GM19452 (cell line): ENCODE measurements around the gene PPBP.

Experiments
- ATAC-seq: cut with Tn5 transposase; IDR thresholded peaks from one replicate; pipeline ENCODE4 v1.9.1; 2021; ENCODE audit not compliant: unreplicated experiment

Gene PPBP

DNA sequence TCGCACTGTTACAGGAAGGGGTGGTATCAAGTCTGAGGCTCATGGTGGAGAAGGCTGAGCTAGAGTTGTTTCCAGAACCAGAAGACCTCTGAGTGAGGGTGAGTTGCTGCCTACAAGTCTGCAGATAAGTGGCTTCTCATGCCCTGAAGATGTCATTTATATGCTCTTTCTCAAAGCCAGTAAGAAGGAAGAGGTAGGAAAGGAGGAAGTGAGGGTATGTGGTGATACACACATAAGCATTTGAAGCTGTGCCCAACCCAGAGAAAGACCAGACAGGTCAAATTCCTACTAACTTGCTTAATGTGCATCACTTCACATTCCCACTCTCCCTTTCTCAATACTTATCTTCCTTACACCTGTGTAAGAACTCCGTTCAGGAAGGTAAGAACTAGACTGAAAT, at the start of gene PPBP:
PPBP (minus strand) TSS at position 130 of the 400 bp plus-strand sequence; CDS start at position 43, 87 bp downstream.
- ATAC-seq, result no peak

- no peak for ATAC-seq
Measured at GRCh38 chr4:74037076-74037955, 49.3 kb upstream of the PPBP start.

DNA sequence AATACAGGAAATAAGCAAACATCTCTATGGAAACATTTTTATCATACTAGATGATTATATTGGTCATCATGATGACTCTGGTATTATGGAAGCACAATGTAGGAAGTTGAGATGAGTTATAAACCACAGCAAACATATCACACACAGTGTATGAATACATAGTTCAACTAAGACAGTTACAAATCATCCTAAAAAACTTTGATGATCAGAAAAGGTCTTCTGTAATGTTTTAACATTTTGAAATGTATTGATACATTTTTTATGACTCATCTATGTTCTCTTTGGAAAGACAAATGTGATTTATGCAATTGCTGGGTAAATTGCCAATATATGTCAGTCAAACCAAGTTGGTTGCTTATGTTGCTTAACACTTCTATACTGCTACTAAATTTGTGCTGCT, 45.7 kb upstream of the PPBP start:
- ATAC-seq, result no peak

- ATAC-seq, result no peak
Measured at GRCh38 chr4:74032064-74032463, 44.1 kb upstream of the PPBP start.

DNA sequence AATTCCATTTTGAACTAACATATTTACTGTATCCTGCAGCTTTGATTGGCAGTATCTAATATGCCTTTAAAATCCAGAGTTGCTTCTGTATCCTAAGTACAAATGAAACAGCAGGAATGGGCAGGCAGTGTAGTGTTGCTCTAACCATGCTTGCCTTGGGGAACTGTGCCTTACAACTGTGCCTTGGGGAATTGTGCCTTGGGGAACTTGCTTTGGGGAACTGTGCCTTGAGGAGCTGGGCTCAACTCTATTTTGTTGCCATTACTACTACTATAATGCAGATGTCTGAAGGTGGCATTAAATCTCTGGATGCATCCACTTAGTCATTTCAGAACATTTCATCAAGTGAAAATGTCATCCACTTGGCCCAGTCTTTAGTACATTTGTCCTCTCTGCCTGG, 43.6 kb upstream of the PPBP start:
- ATAC-seq, result no peak

GRCh38 chr4:74030285-74030684, 42.3 kb upstream of the PPBP start:
- no peak for ATAC-seq

DNA sequence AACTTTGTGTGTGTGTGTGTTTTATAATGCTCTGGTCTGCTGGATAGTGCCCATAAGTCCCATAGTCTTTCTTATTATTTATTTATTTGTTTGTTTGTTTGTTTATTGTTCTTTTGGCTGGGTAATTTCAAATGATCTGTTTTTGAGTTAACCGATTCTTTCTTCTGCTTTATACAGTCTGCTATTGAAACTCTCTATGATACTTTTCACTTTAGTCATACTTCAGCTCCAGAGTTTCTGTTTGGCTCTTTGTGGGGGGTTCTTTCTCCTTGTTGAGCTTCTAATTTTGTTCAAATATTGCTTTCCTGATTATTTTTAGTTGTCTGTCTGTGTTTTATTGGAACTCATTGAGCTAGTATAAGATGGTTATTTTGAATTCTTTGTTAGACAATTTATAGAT, 40.5 kb upstream of the PPBP start:
- ATAC-seq, result no peak

DNA sequence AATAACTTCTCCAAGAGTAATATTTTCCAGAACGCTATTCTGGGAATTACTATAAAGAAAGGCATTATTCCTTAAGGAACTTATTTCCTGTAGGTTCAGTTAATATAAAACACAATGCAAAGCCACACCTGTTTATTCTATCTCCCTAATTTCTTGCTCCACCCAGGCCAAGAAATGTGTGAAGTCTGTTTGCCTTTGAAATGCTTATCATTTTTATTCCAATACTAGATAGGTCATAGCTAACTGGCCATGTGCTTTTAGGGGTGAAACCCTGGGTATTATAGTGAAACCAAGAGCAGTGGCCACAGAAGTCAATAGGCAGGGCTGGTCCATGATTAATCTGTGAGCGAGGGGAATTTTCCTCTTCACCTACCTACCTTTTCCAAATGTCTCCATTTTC, 35.7 kb upstream of the PPBP start:
- no peak for ATAC-seq

DNA sequence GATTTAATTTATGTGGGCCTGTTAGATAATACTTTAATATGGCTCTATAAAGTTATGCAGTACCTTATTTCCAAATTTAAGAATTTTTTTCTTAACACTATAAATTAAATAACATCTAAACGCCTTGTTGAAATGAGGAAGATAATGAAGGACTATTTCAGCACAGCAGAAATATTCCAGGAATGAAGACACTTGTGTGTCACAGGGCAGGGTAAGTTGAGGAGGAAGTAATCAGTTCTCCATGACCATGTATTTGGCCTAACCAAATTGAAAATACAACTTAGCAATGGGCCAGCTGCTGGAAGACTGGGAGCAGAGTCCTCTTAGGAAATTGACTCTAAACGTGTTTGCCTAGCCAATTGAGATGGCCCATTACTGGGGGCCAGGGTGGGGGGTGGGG, 33.6 kb upstream of the PPBP start:
- ATAC-seq, result no peak

GRCh38 chr4:74018771-74019170, 30.8 kb upstream of the PPBP start:
- ATAC-seq, result no peak

DNA sequence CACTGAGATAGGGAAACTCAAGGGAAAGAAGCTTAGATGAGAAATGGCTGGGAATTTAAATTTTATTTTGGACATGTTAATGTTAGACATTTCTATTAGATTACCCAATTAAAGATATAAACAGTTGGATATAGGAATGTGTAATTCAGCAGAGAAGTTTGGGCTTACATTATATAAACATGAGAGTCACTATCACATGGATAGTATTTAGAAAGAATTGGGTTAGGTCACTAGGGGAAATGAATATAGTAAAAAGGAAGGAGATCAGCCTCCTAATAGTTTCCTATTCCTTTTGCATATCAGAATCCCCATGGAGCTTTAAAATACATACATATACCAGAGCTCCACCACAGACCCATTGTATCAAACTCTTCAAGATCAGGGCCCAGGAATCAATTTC, 30.1 kb upstream of the PPBP start:
- ATAC-seq, result no peak

DNA sequence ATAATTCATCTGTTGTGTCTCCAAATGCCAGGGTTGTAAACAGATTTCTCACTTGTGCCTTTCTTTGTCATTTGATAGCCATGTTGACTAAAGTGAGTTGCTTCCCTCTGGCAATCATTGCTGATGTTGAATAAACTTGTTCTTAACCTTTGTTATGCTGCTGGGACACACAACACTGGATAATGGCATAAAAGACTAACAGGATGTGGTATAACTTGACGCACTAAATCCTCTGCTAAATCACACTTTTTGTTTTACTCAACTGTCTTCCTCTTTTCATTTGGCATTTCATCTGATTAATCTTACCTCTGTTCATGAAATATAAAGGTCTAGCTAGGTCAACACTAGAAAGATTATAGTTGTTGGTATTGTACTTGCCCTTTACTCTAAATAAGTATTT, 28.1 kb upstream of the PPBP start:
- ATAC-seq, result no peak

DNA sequence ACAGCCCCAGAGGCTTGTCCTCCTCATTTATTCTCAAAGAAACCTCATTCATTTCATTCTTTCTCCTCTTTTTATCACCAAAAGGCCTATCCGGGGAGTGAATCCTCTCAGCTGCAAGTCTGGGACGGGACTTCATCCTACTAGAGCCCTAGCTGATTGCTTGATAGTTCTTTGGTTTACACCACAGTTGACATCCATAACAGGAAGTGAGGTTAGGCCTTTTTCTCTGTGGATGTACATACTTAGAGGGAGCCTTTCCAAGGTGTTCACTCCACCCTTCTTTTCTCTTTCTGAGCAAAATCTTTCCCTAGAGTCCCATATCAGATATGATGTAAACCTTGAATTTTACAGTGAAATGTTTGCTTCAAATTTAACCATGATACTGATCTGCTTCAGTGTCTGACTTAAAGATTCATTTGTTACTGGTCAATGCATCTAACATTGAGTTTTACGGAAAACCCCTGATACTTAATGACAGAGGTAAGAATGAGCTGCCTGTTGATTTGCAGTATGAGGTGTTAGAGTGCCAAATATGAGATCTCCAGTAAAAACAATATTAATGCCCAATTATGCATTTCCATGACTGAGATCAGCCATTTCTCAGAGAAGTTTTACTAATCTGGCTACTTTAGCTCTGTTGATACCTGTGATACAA, 27.3 kb upstream of the PPBP start:
- ATAC-seq, result no peak

GRCh38 chr4:74014332-74014731, 26.3 kb upstream of the PPBP start:
- no peak for ATAC-seq

GRCh38 chr4:74013264-74013663, 25.3 kb upstream of the PPBP start:
- no peak for ATAC-seq

- ATAC-seq, result no peak
Measured at GRCh38 chr4:74012130-74012529, 24.1 kb upstream of the PPBP start.

DNA sequence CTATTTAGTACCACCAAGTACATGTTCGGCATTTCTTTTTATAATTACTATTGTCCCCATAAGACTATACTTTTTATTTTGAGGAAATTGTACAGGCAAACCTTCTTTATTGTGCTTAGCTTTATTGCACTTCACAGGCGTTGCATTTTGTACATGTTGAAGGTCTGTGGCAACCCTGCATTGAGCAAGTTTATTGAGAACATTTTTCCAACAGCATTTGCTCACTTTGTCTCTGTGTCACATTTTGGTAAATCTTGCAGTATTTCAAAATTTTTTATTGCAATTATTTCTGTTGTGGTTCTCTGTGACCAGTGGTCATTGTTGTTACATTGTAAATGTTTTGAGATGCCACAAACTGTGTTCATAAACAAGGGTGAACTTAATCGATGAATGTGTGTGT, 21.3 kb upstream of the PPBP start:
- ATAC-seq, result no peak

DNA sequence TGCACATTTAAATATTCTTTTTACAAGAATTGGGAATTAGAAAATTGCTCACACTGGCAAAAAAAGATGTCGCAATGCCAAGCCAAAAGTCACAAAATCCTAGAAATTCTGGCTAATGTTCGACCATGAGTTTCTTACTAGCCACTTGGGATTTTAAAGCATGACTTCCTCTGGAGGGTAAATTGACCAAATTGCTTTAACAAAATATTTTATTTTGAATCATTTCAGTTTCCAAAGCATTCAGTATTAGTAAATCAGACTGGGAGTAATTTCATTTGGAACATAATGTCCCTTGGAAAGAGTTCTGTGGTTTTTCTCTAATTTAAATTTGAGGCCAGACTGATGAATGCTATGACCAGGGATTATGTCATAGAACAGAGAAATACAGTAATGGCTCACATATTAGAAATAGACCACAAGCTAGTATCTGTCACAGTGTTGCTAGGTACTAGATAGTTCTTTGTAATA, 18.1 kb upstream of the PPBP start:
- ATAC-seq, result no peak

GRCh38 chr4:74005528-74005927, 17.5 kb upstream of the PPBP start:
- no peak for ATAC-seq

DNA sequence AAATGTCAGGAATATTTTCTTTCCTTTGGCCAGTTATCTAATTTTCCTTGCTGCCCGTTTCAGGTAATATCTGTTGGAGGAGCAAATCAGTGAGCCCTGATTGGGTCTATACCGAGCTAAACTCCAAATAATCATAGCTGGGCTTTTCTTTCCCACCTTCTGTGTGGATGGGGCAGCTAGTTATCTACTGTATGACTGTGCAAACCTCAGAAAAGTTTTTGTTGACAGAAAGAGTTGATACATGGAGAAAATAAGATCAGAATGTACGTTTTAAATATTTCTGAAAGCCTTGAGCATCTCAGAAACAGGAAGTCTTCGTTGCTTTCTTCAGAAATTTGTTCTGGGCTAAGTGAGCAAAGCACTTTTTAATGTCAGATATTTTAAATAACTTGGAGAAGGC, 16.7 kb upstream of the PPBP start:
- ATAC-seq, result no peak

DNA sequence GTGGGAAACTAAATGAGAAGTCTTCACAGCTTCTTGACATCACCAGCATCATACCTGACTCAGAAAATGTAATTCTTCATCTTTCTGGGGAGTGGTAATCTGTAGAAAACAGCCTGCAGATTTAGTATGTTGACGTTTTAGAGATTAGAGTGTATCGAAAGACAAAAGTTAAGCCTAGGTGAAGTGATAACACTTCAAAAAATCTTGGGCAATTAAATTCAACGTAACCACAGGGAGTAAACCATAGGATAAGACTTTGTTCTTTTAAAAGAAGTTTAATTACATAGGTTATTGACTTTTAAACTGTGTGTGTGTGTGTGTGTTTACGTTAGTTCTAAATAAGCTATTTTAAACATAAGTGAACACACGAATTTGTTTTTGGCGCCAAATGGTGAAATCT, 12.3 kb upstream of the PPBP start:
- no peak for ATAC-seq
